Measurements from ENCODE around the gene DLGAP4.

GRCh38 chr20:36431604-36432003 is 125.5 kb downstream of the DLGAP4 start:
- TF ChIP-seq, protein P1, sequence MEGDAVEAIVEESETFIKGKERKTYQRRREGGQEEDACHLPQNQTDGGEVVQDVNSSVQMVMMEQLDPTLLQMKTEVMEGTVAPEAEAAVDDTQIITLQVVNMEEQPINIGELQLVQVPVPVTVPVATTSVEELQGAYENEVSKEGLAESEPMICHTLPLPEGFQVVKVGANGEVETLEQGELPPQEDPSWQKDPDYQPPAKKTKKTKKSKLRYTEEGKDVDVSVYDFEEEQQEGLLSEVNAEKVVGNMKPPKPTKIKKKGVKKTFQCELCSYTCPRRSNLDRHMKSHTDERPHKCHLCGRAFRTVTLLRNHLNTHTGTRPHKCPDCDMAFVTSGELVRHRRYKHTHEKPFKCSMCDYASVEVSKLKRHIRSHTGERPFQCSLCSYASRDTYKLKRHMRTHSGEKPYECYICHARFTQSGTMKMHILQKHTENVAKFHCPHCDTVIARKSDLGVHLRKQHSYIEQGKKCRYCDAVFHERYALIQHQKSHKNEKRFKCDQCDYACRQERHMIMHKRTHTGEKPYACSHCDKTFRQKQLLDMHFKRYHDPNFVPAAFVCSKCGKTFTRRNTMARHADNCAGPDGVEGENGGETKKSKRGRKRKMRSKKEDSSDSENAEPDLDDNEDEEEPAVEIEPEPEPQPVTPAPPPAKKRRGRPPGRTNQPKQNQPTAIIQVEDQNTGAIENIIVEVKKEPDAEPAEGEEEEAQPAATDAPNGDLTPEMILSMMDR (IDR thresholded peaks at IDR 0.05 in 4 of 5, conservative IDR thresholded peaks at IDR 0.05 in 1 of 5) = no peak
- TF ChIP-seq POLR2A (IDR thresholded peaks at IDR 0.05) = no peak

All from gastrocnemius medialis (tissue), 4 donors.